Stimulated activated CD4-positive, alpha-beta T cell treated with anti-CD3 and anti-CD28 coated beads, TNF-alpha, amount 100 ng/mL, for 4 hours (primary cell): ENCODE data around the gene MTA3.
"Not testable (repeated sequence)": the region's sequence is repeated elsewhere in the genome, so short reads cannot be mapped to it uniquely, and the experiment has no call there.

ENCODE experiments used
- DNase-seq, 3 experiments: peaks; one replicate each; pipeline ENCODE4 v3.0.0-alpha.2; 2020; ENCODE audit warnings: low read depth in 3 of 3

The MTA3 gene

DNA sequence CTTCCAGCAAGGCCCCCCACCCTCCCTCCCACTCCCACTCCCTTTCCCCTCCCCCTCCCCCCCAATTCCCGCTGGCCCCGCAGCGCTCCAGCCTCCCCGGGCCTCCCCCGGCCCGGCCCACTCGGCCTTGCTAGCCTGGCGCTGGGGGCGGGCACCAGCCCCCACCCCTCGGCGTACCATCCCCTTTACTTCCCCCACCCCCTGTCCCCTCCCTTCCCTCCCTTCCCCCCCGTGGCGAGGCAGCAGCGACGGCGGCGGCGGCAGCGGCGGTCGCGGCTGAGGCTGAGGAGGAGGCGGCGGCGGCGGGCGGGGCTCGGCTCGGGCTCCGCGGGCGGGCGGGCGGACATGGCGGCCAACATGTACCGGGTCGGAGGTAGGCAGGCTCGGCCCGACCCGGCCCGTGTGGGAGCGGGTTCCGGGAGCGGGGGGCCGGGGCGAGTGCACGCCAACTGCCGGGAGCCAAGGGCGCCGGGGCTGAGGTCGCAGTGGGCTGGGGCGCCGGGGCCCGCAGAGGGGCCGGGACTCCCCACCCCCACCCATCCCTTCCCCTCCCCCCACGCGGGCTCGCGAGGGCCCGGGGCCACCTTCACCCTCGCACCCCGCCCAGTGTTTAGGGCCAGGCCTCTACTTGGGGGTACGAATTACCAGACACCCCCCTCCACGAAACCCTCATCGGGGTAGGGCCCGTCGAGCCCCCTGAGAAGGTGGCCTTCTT lies at the start of gene MTA3:
Gene MTA3, plus strand, starts transcription at position 232 of the 715 bp plus-strand sequence. Its CDS starts 114 bp downstream, at position 346.
- DNase-seq = peak; percentile 38 to 49 (median 47)

DNA sequence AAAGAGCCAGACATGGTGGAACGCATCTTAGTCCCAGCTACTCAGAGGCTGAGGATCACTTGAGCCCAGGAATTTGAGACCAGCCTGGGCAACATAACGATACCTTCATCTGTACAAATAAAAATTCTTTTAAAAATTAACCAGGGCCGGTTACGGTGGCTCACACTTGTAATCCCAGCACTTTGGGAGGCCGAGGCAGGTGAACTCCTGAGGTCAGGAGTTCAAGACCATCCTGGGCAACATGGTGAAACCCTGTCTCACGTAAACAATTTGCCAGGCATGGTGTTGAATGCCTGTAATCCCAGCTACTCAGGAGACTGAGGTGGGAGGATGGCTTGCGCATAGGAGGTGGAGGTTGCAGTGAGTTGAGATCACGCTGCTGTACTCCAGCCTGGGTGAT lies 48.8 kb upstream of the MTA3 start:
- no peak for DNase-seq

- DNase-seq = no peak
These were observed 46.4 kb upstream of the MTA3 start for GRCh38 chr2:42522035-42522434.

DNA sequence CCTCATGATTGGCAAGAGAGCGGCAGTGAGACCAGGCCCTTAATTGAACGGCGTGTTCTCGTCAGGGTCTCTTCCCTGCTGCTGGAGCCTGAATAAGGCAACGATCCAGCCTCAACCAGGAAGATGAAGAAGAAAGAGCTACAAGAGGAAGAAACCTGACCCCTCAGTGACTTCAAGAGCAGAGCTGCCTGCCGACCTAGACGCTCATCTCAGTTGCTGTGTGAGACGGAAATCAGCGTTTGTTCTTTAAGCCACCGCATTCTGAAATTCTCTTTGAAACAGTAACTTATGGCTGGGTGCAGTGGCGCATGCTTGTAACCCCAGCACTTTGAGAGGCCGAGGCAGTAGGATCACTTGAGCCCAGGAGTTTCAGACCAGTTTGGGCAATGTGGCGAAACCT lies 45.1 kb upstream of the MTA3 start:
- no peak for DNase-seq

- DNase-seq = no peak
These were observed 36.0 kb upstream of the MTA3 start for GRCh38 chr2:42532397-42532796.

DNA sequence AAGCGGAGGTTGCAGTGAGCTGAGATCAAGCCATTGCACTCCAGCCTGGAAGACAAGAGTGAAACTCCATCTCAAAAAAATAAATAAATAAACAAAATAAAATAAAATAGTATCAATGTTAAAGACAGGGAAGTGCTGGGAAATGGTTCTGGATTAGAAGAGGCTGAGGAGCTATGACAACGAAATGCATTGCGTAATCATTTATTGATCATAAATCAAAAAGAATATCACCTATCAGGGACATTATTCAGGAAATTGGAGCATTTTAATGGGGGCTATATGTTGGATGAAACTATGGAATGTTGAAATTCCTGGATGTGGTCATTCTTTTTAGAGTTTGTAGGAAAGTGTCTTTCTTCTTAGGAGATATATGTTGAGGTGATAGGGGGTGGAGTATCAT lies 30.9 kb upstream of the MTA3 start:
- no peak for DNase-seq

DNA sequence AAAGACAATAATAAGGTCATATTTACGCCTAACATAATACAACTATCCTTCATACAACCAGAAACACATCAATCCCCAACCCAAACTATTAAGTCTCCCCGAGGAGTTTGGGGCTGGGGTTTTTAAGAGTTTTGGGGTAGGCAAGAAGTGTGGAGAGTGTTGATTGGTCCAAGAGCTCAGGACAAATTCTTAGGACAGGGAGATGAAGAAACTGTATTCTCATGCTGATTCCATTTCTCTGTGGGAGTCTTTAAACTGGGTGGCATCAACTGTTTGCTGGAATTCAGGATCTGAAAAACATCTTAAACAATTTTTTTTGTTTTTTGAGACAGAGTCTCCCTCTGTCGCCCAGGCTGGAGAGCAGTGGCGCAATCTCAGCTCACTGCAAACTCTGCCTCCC lies 25.6 kb upstream of the MTA3 start:
- DNase-seq = no peak

DNA sequence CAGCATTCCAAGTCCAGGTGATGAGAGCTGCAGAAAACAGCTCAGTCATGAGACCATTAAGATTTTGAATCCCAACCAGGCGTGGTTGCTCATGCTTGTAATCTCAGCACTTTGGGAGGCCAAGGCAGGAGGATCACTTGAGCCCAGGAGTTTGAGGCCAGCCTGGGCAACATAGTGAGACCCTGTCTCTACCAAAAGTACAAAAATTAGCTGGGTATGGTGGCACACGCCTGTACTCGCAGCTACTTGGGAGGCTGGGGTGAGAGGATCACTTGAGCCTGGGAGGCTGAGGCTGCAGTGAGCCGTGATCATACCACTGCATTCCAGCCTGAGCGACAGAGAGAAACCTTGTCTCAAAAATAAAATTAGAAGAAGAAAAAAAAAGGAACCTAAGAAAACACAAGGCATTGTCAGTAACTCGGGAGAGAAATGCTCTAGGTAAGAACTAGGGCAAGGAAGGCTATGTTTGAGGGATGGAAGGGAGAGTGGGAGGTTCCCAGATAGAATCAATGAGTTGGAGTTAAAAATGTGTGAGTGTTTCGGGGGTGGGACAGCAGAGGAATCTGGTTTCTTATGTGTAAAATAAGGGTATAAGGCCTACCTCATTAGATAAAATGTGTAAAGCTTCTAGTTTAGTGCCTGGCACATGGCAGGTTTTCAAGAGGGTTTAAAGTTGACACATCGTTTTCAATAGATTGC lies 23.3 kb upstream of the MTA3 start:
- DNase-seq = no peak

GRCh38 chr2:42545841-42546390 lies 22.5 kb upstream of the MTA3 start:
- no peak for DNase-seq

DNA sequence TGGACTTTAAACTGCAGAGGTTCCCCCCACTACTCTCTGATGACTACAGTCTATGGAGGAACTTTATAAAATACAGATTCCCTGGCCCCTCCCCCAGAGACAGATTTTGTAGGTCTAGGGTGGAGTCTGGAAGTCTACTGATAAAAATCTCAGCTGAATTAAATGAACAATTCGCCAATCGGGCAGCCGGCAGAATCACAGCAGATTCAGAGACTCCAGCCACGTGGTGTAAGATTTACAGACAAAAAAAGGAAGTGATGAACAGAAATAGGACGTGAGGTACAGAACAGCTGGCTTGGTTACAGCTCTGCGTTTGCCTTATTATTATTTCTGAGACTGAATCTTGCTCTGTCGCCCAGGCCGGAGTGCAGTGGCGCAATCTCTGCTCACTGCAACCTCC lies 21.4 kb upstream of the MTA3 start:
- no peak for DNase-seq

GRCh38 chr2:42547446-42548295 lies 20.8 kb upstream of the MTA3 start:
- no peak for DNase-seq

DNA sequence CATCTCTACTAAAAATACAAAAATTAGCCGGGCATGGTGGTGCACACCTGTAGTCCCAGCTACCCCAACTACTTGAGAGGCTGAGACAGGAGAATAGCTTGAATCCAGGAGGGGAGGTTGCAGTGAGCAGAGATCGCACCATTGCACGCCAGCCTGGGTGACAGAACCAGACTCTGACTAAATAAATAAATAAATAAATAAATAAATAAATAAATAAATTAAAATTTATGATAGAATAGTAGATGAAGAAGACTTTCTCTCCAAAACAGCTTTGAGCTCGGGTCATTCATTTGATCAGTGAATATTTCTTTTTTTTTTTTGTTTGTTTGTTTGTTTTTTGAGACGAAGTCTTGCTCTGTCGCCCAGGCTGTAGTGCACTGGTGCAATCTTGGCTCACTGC lies 17.6 kb upstream of the MTA3 start:
- no peak for DNase-seq

GRCh38 chr2:42554392-42554791 lies 14.0 kb upstream of the MTA3 start:
- no peak for DNase-seq

GRCh38 chr2:42556315-42556890 lies 12.0 kb upstream of the MTA3 start:
- no peak for DNase-seq

- DNase-seq = no peak
These were observed 11.1 kb upstream of the MTA3 start for GRCh38 chr2:42557306-42557705.

DNA sequence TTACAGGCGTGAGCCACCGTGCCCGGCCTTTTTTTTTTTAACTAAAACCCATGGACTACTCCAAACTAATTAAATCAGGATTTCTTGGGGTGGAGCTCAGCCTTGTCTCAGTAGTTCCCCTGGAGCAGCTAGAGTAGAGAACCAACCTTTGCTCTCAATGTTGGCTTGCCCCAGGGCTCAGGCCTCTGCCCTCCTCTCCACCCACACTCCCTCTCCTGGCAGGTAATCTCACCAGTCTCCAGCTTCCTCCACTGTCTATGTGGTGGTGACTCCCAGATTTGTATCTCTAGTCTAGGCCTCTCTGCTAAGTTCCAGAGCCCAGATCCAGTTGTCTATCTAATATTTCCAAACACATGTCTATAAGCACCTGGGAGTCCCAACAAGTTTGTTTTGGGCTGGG lies 9.6 kb upstream of the MTA3 start:
- no peak for DNase-seq

DNA sequence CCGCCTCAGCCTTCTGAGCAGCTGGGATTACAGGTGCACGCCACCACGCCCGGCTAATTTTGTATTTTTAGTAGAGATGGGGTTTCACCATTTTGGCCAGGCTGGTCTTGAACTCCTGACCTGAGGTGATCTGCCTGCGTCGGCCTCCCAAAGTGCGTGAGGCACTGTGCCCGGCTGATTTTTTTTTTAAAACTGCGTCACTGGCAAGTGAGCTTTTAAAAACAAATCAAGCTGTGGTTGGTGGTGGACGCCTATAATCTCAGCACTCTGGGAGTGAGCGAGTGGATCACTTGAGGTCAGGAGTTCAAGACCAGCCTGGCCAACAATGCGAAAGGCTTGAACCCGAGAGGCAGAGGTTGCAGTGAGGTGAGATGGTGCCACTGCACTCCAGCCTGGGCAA lies 8.3 kb upstream of the MTA3 start:
- not testable (repeated sequence) for DNase-seq

DNA sequence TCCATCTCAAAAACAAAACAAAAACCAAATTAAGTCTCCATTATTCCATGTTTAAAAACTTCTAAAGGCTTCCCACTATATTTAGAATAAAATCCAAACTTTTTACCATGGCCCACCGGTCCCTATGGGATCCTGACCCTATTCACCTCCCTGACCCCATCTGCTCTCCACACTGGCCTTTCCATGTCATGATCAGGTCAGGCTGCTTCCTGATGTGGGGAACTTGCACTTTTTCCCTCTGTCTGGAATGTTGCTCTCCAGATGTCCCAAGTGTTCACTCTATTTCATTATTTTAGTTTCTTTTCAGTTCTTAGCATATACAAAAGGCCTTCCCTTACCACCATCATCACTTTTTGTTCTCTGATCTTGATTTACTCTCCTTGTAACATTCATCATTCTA lies 7.5 kb upstream of the MTA3 start:
- DNase-seq = no peak

- DNase-seq = no peak
These were observed 5.8 kb upstream of the MTA3 start for GRCh38 chr2:42562474-42563144.

DNA sequence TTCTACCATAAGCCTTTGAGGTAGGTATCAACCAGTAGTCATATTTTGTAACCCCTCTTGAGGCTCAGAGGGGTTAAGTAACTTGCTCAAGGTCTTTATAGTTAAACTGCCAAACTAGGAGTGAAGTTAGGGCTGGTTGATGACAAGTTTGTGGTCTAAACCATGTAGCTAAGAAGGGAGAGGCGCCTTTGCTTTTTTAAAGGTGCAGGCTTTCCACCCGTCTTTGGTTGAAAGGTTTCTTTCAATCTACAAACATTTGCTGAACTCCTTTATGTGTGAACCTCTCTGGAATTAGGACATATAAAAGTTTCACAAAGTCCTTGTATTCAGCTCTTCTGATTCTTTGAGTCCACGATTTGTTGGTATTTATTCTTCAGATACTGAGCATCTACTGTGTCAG lies 2.4 kb upstream of the MTA3 start:
- no peak for DNase-seq

DNA sequence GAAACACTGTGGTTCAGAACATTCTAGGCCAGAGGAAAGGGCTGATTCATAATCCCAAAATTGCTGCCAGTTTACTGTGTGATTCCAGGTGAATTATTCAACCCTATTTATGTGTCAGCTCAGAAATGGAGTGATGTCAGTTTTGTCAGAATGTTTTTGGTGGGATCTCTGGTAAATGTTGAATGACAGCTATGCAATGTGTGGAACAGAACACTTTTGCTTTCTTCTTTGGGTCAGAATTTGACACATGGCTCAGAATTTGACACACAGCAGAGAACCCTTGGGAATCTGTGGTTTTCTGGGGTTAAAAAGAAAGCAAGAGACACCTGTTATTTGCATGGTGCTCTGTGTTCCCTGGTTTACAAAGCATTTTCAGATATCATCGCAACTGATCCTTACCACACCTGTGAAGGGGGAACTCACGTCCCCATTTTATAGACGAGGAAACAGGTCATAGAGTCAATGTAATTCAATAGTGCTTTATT lies 1.6 kb upstream of the MTA3 start:
- no peak for DNase-seq
